HL-60/S4 treated with retinoic acid at 250 ng/mL for 4 days and 3 days (cell line): ENCODE results near the gene CELA1.
"Not testable (repeated sequence)": the region's sequence is repeated elsewhere in the genome, so short reads cannot be mapped to it uniquely, and the experiment has no call there.

Source experiments
- in situ Hi-C: fragments of 300-500 bp; cut with MboI; formaldehyde crosslinking; loops from 2 replicates; pipeline ENCODE4 v1.7.0; 2022; ENCODE audit warnings: low sequenced_read_pairs

Gene CELA1

DNA sequence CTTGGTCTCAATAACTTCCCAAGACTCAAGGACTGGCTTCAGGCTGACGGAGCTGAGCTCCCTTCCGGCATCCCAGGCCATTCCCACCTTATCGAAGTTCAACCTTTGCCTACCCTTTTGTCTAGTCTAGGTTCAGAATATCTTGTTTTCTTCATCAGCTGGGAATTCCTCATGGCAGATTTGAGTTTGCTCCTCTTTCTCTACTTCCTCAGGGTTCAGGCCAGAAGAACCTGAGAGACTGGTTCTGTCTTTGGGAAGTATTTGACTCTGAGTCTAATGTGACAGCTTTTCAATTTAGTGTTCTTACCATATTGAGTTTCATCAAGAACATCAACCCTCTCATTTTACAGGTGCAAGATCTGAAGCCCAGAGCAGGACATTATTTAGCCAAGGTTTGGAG lies 24.6 kb downstream of the CELA1 start:
- in situ Hi-C loops, result loop anchor here (25.0 kb wide), 1 partner anchor 810 kb away; the partner anchor contains the start of gene DIP2B

DNA sequence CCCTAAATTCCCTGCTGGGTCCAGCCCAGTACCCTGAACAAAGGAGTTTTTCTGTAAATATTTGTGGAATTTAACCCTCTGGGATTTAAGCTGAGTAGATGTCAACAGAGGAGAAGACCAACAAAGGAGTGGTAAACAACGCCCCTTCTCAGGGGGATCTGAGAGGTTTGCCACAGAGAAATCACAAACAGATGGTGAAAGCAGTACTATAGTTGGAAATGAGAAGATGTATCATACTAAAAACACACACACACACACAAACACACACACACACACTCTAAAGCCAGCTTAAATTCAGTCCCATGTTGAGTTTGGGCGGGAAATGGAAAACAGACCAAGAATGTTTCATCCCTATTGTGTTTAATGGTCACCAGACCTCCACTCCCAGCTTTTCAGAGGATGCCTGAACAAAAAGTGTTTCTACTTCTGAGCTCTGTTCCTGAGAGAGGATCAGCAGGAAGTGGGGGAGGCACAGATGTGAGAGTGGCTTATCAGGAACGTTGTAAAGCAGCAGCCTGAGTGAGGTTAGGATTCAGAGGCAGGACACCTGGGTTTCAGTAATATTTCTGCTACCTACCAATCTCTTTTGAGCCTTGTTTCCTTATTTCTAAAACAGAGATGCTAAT lies 25.7 kb downstream of the CELA1 start:
- in situ Hi-C loops, result loop anchor here (25.0 kb wide), 1 partner anchor 809 kb away; the partner anchor contains the start of gene DIP2B

DNA sequence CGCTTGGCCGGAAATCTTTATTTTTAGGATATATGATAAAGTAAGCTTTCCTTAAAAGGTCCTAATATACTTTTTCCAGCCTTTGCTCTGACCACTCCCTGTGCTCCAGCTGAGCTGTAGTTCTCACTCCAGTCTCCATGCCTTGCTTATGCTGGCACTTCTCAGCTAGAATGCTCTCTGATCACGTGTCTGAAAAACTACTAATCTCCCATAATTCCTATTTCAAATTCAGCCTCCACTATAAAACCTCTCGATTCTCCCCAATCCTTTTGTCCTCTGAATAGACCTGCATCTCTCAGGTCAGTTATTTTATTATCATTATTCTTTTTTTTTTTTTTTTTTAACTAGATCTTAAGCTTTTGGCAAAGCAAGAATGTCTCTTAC lies 26.2 kb downstream of the CELA1 start:
- in situ Hi-C loops, result loop anchor here (25.0 kb wide), 1 partner anchor 808 kb away; the partner anchor contains the start of gene DIP2B

DNA sequence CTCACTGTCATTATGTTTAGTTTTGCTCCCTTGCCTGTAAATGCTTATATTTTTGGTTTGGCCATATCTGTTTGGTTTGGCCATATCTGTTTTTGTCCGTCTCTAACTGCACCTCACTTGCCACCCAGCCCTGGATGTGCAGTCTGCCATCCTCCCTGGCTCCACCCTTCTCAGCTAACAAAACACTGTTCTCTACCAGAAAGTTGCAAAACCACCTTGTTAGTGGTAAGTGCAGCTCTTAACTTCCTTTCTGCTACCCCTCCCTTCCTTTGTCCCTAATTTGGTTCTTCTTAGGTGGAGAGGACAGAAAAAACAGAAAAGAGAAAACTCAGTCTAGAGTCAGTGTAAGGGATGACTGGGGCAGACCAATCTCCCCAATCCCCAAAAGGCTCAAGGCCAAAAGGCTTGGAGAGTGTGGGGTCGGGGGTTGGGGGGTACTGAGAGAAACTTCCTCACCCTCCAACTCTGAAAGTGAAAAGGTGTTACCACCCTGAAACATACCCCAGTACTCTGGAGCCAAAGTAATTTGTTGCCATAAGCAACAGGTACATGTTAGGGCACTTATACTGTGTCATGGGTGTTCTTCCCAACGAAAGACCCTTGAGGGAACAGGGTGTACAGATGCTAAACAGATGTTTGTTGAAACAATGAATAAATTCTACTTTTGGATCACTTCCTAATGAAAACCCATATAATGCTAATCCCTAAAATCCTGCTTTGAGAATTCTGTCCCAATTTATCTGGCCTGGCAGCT lies 27.5 kb downstream of the CELA1 start:
- in situ Hi-C loops, result loop anchor here (25.0 kb wide), 1 partner anchor 807 kb away; the partner anchor contains the start of gene DIP2B

DNA sequence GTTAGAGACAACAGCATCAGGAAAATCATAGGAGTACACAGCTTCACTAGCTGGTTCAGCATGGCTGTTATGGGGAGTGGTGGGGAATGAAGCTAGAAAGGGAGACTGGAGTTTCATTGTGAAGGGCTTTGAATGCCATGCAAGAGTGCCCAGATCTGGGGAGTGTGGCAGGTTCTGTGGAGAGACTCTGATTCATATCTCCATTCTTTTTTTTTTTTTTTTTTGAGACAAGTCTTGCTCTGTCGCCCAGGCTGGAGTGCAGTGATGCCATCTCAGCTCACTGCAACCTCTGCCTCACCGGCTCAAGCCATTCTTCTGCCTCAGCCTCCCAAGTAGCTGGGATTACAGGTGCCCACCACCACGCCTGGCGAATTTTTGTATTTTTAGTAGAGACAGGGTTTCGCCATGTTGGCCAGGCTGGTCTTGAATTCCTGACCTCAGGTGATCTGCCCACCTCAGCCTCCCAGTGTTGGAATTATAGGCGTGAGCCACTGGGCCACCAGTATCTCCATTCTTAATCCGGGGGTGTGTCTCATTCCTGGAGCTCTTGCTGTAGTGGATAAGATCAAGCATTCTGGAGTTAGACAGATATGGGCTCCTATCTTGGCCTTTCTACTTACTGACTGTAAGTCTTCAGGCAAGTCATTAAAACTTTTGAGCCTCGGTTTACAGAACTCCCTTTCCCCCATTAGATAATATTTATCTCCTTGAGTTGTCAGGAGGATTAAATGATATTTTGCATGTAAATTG lies 28.2 kb downstream of the CELA1 start:
- in situ Hi-C loops, result loop anchor here (25.0 kb wide), 1 partner anchor 806 kb away; the partner anchor contains the start of gene DIP2B

DNA sequence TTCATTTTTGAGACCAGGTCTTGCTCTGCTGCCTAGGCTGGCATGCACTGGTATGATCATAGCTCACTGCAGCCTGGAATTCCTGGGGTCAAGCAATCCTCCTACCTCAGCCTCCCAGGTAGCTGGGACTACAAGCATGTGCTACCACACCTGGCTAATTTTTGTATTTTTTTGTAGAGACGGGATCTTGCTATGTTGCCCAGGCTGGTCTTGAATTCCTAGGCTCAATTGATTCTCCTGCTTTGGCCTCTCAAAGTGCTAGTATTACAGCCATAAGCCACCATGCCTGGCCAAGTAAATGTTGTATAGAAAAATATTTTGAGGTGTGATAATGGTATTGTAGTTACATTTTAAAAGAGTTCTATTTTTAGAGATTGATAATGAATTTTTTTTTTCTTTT lies 35.1 kb downstream of the CELA1 start:
- in situ Hi-C loops, result loop anchor here (25.0 kb wide), 1 partner anchor 799 kb away; the partner anchor contains the start of gene DIP2B

DNA sequence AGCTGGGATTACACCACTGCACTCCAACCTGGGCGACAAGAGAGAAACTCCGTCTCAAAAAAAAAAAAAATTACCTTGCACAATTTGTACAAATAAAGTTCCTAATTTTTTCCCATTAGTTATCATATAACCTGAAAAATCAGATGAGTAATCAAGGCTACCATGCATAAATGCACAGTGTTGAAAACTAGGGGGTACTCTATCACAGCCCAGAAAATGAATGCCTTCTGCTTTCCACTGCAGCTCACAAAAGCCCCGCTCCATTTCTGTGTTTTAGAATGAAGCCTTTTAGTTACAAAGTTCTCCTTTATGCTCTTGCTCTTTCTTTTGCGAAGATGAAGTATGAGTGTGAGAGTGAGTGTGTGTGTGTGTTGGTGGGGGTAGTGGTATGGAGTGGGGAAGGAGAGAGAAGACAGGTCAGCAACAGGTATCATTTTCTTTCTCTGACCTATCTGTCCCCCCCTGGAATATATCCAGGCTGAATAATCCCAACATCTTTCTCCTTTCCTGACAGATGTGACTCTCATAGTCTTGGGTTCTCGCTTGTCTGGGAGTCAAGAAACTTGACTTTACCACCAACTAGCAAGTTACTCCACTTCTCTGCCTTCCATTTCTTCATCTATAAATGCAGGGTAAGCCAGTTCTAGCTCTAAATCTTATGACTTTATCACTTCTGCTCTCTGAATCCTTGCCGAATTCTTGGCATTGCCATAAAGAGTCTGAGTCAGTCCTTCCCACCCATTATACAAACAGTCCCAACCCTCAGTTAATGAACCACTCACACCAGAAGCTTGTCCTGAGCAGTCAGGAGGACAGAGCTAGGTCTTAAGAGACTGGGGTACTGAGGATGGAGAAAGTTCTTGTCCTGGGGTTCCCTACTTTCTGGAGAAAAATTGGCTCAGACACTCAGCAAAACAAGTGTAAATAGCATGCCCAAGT lies 38.6 kb downstream of the CELA1 start:
- in situ Hi-C loops, result loop anchor here (25.0 kb wide), 1 partner anchor 796 kb away; the partner anchor contains the start of gene DIP2B

DNA sequence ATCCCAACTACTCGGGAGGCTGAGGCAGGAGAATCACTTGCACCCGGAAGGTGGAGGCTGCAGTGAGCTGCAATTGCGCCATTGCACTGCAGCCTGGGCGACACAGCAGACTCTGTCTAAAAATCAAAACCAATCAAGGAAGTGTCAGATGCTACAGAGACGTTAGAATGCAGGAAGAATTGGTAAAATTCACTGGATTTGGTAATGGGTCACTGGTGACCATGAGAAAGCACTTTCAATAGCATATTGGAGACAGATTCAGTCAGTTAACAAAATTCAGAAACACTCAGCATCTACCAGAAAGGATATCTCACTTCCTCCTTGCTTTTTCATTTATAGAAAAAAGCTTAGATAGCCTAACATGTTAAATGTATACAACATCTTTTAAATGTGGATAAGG lies 40.0 kb downstream of the CELA1 start:
- in situ Hi-C loops, result loop anchor here (25.0 kb wide), 1 partner anchor 794 kb away; the partner anchor contains the start of gene DIP2B

DNA sequence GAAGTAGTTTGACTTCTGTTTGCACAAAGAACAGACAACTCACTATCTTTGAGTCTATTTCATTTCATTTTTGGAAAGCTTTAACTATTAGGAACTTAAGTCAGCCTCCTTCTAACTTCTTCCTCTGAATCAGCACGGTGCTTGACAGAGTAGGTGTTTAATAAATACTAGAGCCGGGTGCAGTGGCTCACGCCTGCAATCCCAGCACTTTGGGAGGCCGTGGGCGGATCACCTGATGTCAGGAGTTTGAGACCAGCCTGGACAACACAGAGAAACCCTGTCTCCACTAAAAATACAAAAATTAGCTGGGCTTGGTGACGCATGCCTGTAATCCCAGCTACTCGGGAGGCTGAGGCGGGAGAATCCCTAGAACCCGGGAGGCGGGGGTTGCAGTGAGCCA lies 45.7 kb downstream of the CELA1 start:
- in situ Hi-C loops, result loop anchor here (25.0 kb wide), 1 partner anchor 788 kb away; the partner anchor contains the start of gene DIP2B

DNA sequence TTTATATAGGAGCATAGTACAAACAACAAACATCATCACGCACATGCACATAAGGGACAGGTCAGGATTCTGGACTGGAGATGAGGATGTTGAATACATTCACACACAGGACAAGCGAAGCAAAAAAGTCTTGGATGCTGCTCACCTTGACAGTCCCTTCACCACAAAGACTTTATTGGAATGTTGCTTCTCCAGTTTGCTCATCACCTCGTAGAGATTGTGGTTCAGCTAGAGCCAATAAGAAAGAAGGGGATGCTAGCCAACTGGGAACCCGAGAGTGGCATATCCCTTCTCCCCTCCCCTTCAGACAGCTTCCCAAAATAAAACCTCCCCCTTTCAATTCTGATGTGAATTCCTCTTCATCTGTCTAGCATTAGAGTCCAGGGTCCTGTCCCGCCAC lies 50.8 kb downstream of the CELA1 start:
- in situ Hi-C loops, result no loop called here

DNA sequence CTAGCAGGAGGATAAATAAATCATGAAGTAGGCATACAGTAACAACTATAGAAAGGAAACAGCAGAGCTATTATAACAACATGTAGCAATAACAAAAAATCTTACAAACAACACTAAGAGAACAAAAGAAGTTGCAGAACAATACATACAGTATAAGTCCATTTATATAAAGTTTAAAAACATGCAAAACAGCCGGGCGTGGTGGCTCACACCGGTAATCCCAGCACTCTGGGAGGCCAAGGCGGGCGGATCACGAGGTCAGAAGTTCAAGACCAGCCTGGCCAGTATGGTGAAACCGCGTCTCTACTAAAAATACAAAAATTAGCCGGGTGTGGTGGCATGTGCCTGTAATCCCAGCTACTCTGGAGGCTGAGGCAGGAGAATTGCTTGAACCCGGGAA lies 52.4 kb downstream of the CELA1 start:
- in situ Hi-C loops, result not testable (repeated sequence)

DNA sequence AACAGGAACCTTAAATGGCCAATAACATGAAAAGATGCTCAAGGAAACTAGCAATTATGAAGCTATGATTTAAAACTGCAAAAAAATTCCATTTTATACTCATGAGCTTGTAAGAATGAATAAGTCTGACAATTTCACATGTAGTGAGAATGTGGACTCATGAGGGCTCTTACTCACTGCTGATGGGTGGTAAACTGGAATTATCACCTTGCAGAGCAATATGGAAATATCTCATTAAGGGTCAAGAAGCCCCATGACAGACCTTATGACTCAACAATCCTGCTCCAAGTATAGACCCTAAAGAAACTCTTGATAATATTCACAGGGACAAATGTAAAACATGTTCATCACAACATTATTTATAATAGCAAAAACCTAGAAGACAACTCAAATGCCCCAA lies 52.8 kb downstream of the CELA1 start:
- in situ Hi-C loops, result no loop called here

DNA sequence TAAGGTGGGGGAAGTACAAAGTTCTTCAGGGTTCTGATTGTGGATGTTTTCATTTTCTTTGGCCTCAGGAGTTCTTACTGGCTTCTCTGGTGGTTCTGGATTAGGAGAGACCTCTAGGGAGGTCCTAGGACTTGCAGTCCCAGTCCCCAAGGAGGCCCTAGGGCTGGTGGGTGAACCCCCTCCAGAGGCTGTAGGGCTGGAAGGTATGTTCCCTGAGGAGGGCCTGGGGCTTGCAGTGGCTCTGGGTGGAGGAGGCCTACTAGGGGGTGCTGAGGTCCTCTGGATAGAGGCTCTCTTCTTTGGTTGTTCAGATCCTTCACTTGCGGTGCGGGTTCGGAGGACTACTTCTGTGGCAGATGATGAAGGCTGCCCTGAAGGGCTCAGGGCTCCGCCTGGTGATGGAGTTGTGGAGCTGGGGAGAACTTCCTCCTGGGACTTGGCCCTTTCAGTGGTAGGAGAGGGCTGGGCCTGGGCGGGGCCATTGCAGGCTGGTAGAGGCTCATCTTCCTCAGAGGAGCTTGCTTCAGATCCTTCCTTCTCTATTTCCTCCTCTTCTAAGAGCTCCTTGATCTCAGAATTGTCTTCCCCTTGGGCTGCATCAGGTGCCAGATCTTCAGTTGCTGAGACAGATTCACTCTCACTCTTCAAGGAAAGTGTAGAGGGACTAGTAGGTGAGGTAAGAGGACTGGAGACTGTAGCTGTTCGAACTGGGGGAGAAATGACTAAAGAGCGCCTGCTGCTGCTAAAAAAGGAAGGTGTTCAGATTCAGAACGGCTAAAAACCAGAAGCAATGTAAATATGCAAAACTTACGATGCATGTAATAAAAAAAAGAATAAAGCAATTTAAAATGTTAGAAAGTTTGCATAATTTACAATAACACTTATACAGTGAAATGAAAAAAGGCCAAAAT lies 54.6 kb downstream of the CELA1 start:
- in situ Hi-C loops, result not testable (repeated sequence)

DNA sequence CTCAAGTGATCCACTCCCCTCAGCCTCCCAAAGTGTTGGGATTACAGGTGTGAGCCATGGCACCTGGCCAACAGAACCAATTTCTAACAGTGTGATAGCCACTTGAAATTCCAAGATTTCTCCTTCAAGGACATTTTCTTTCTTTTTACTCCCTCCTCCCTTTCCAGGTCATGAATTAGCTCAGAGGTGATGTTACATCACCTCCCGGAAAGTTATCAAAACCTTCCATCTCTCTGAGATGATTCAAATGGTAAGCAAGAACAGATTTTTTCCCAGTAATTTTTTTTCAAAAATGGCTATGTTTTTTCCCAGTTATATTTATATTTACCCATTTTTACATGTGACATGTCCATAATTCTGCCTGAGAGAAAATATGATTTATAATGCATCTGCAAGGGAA lies 60.6 kb downstream of the CELA1 start:
- in situ Hi-C loops, result no loop called here

DNA sequence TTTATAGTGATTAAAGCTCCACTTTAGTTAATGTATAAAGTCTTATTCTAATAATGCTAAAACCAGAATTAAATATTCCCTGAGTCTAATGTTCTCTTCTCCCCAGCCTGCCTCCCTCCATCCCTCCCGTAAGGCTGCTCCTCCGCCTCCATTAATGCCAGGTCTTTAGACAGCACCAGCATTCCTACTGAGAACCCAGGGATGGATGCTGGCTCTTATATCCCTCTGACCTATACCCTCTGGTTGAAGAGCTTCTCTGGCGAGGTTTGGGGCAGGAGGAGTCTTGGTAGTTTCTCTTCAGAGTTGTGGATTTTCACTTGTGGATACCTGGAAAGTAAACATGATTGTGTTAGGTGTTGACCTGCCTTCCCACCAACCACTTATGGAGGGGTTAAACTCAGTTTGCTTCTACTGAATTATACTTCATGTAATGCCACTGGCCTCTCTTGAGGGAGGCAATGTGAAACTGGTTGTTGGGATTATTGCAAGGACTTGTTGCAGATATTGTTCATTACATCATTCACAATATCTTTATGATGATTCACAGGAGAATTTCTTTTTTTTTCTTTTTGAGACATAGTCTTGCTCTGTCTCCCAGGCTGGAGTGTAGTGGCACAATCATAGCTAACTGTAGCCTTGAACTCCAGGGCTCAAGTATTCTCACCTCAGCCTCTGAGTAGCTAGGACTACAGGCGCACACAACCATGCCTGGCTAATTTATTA lies 65.1 kb downstream of the CELA1 start:
- in situ Hi-C loops, result no loop called here
